Measurements from ENCODE around the gene KRTAP4-6.
"Not testable (repeated sequence)": the region's sequence is repeated elsewhere in the genome, so short reads cannot be mapped to it uniquely, and the experiment has no call there.

The KRTAP4-6 gene

DNA sequence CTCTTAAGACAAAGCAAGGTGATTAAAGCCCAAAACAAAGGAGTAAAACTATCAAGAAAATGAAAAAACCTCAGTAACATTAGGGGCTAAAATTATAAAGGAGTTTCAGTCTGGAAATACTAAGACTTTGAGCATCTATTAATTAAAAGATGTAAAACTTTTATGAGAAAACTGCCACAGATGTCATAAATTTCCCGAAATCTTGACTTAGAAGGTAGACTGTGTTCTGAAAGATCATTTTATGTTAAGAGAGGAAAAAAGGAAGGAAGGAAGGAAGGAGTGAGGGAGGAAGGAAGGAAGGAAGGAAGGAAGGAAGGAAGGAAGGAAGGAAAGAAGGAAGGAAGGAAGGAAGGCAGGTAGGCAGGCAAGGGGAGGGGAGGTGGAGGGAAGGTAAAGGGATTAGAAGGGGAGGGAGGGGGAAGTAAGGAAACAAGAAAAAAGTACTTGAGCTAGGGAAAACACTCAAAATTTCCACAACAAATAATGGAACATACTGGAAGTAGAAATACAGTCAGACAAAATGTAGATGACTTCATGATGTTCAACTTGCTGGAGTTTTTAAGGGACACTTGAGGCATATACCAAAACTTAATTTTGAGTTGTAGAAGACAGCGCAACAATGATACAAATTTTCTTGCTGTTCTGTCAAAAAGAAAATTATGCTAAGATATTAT lies 7.3 kb upstream of the KRTAP4-6 start:
- DNase-seq (ENCODE audit: low read depth in 2 of 2), result no peak

DNA sequence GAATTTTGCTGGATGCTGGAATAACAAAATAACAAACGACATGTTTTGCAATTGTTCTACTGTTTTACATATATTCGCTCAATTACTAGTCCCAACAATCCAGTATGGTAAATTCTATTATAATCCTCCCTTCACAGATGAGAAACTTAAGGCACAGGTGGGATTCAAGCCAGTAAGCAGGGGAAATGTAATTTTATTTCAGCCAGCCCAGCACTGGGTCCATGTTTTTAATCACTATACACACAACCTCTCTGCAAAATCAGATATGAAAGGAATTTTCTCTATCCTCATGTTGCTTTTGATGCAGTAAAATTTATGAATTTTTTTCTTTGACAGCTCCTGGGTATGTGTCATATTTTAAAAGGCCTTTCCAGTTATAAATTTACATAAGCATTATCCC lies 4.9 kb upstream of the KRTAP4-6 start:
- DNase-seq (ENCODE audit: low read depth in 2 of 2), result no peak

DNA sequence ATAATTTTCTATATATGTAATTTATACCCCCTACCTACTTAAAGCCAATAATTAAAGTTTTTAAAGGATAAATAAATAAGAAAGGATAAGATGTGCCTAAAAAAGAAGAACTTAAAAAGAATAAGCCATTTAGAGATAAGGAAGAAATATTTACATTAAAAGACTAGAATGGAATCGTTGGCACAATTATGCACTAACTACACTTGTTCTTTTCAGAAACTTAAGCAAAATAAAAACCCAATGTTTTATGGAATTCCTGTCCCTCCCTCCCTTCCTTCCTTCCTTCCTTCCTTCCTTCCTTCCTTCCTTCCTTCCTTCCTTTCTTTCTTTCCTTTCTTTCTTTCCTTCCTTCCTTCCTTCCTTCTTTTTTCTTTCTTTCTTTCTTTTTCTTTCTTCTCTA lies 4.5 kb upstream of the KRTAP4-6 start:
- DNase-seq (ENCODE audit: low read depth in 2 of 2), result no peak

- no peak for DNase-seq (ENCODE audit: low read depth in 2 of 2)
These were observed 1.0 kb upstream of the KRTAP4-6 start for GRCh38 chr17:41141361-41141760.

DNA sequence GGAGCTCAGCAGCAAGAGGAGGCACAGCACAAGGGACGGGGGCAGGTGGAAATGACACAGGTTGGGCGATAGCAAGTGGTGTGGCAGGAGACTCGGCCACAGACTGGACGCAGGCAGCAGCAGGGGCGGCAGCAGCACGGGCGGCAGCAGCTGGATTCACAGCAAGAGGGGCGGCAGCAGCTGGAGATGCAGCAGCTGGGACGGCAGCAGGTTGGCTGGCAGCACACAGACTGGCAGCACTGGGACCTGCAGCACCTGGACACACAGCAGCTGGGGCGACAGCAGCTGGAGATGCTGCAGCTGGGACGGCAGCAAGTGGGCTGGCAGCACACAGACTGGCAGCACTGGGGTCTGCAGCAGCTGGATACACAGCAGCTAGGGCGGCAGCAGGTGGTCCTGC lies 479 bp downstream of the KRTAP4-6 start:
- not testable (repeated sequence) for DNase-seq (ENCODE audit: low read depth in 2 of 2)

GRCh38 chr17:41133880-41134735 lies 6.2 kb downstream of the KRTAP4-6 start:
- no peak for DNase-seq (ENCODE audit: low read depth in 2 of 2)

- DNase-seq (ENCODE audit: low read depth in 2 of 2), result no peak
These were observed 8.4 kb downstream of the KRTAP4-6 start for GRCh38 chr17:41131979-41132378.

DNA sequence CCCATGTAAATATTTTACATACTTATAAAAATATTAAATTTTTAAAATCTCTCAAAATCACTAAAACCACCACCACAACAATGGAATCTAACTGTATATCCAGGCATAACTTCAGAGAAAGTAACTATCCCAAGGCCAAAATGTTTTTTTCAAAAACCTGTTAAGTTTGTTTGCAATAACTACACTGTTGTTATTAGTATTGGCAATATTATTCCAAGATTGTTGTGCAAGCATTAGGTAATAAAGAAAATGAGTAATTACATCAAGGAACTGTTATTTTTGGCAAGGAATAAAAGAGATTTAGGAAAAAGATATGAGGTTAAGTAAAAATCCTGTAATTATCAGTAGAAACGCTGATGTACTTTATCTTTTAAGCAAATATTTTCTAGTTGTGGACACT lies 13.0 kb downstream of the KRTAP4-6 start:
- DNase-seq (ENCODE audit: low read depth in 2 of 2), result no peak

- DNase-seq (ENCODE audit: low read depth in 2 of 2), result no peak
These were observed 13.9 kb downstream of the KRTAP4-6 start for GRCh38 chr17:41126412-41126811.

GRCh38 chr17:41125064-41125463 lies 15.3 kb downstream of the KRTAP4-6 start:
- DNase-seq (ENCODE audit: low read depth in 2 of 2), result no peak

DNA sequence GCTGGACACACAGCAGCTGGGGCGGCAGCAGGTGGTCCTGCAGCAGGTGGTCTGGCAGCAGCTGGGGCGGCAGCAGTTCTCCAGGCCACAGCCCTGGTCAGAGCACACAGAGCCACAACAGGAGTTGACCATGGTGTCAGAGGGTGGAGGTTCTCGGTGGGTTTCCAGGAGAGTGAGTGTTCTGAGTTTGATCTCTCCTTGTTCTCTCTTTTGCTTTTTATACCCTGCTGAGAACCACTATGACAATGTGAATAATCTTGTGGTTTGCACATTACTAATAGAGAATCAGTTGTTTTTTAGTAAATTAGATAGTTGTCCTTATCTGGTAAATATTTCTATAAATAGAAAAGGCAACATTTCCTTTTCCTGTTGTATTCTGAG lies 16.4 kb downstream of the KRTAP4-6 start, which contains the start of gene KRTAP4-12:
Gene KRTAP4-12, minus strand, starts transcription at position 192 of the 381 bp plus-strand sequence. Its CDS starts 60 bp downstream, at position 132.
- DNase-seq (ENCODE audit: low read depth in 2 of 2), result not testable (repeated sequence)

DNA sequence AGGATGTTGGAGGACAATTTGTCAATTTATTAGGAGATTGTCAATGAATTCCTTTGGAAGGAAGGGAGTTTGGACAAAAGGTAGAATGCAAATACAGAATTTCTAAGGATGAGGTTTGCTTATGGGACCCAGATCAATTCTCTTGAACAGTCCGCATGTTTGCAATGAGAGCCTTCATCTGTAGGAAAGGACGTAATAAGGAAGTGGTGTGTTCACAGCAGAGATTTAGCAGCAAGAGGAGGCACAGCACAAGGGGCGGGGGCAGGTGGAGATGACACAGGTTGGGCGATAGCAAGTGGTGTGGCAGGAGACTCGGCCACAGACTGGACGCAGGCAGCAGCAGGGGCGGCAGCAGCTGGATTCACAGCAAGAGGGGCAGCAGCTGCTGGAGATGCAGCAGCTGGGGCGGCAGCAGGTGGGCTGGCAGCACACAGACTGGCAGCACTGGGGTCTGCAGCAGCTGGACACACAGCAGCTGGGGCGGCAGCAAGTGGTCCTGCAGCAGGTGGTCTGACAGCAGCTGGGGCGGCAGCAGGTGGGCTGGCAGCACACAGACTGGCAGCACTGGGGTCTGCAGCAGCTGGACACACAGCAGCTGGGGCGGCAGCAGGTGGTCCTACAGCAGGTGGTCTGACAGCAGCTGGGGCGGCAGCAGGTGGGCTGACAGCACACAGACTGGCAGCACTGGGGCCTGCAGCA lies 16.9 kb downstream of the KRTAP4-6 start:
- not testable (repeated sequence) for DNase-seq (ENCODE audit: low read depth in 2 of 2)

DNA sequence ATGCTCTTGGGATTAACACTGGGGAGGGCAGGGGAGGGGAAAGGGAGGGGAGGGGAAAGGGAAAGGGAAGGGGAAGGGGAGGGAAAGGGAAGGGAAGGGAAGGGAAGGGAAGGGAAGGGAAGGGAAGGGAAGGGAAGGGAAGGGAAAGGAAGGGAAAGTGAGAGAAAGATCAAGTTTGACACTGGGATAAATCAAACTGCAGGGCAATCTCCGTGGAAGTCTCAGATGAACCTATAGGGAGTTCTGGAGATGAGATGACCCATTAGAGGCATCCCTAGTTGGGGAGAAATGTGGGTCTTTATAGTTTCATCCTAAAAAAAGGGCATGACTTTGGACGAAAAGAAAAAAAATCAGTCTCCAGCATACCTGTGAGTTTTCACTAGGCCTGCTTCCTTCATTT lies 18.6 kb downstream of the KRTAP4-6 start:
- no peak for DNase-seq (ENCODE audit: low read depth in 2 of 2)

- DNase-seq (ENCODE audit: low read depth in 2 of 2), result not testable (repeated sequence)
These were observed 20.4 kb downstream of the KRTAP4-6 start for GRCh38 chr17:41119696-41120690.

- no peak for DNase-seq (ENCODE audit: low read depth in 2 of 2)
These were observed 21.6 kb downstream of the KRTAP4-6 start for GRCh38 chr17:41118721-41119120.

- not testable (repeated sequence) for DNase-seq (ENCODE audit: low read depth in 2 of 2)
These were observed 22.4 kb downstream of the KRTAP4-6 start, which contains the start of gene KRTAP4-11 for GRCh38 chr17:41117846-41118386. TSS of gene KRTAP4-11 (minus strand) at chr17:41118373. CDS start at chr17:41118315, 58 bp downstream.

DNA sequence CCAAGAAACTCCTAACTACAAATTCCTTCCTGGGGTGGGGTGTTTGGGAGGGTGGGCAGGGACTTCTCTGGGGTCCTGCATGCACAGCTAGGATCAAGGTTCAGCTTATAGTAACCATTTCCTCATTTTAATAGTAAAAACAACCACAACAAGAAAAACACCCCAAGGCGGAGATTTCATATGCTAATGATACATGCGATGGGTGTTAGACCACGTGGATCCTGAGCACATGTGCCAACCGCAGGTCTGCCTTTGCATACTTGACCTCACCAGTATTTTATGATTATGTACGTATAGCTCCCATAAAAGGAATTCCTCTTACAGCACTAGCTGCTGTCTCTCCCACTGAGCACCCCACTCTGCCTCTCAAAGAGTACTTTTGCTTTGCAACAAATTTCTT lies 24.0 kb downstream of the KRTAP4-6 start:
- DNase-seq (ENCODE audit: low read depth in 2 of 2), result peak; percentile 24 to 33

- DNase-seq (ENCODE audit: low read depth in 2 of 2), result no peak
These were observed 29.0 kb downstream of the KRTAP4-6 start for GRCh38 chr17:41111151-41111885.

DNA sequence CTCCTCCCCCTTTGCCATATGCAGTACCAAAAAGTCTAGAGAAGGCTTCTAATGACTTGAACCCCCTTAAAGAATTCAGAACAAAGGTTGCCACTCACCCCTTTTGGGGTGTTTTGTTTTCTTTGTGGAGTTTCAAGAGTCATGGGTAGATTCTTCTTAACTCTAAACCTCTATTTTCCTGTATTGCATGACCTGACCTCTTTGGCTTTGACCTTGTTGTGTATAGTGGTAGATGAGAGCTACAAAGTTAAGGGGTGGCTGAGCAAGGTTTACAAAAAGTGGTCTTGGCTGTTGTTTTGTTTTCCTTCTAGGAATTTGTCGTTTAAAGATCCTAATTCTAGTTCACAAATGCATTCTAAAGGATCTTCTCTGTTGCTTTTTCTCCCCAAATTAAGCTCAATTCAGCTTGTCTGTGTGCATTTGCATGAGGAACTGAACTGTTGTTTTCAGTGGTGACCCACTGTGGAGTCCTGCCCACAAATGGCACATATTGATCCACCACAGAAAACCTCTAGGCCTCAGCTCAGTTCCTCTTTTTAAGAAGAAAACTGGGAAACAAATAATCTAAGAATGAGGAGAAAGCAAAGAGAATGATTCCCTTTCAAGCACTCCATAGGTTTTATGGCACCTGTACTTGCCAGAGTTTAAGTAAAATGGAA lies 31.5 kb downstream of the KRTAP4-6 start:
- not testable (repeated sequence) for DNase-seq (ENCODE audit: low read depth in 2 of 2)
